ENCODE results near the gene BHLHE41.

GRCh38 chr12:26143291-26143690, 18.5 kb upstream of the BHLHE41 start:
- TF ChIP-seq CTCF (IDR thresholded peaks at IDR 0.05) (no peak), POLR2A (IDR thresholded peaks at IDR 0.05) (no peak)
